Measurements from ENCODE around the gene URI1. TPM values are rescaled to one million over a fixed set of nuclear protein-coding genes. Genes with fewer than 3 reads are reported as not detected.

The URI1 gene
- total and polyA plus RNA-seq, 2 of the 8 experiments (the other 6 are each of a cell fraction or from before 2014, with no cell fraction given), result 27.7 to 64.3 TPM

GRCh38 chr19:30003866-30004265 is 61.8 kb downstream of the URI1 start (continued):
- TF ChIP-seq EZH2 (IDR thresholded peaks at IDR 0.05; ENCODE audit: low read depth, low read length, severe bottlenecking), result no peak

Data from H1 (cell line).